A549 (cell line): ENCODE results near the gene SCUBE1.

Source experiments
- CTCF ChIP-seq: fragments of >200 bp; sonication (Bioruptor Twin); formaldehyde crosslinking; IDR thresholded peaks from 3 replicates; pipeline ENCODE4 v1.5.1; 2016
- EP300 ChIP-seq, 2 experiments: fragments of >200 bp; sonication (Bioruptor Twin); formaldehyde crosslinking; IDR thresholded peaks; 2 replicates in 1 of 2; 3 replicates in 1 of 2; pipeline ENCODE4 v1.6.1; 2016 to 2017
- NPAS2 ChIP-seq: fragments of 250-450 bp; sonication (Bioruptor Pico); IDR thresholded peaks from 2 replicates; pipeline ENCODE4 v1.8.0; 2022; ENCODE audit warnings: mild to moderate bottlenecking, moderate library complexity, borderline replicate concordance
- POLR2A ChIP-seq: IDR thresholded peaks from 2 replicates; pipeline ENCODE4 v1.6.1; 2012; ENCODE audit warnings: mild to moderate bottlenecking, low read length
- RFX5 ChIP-seq: fragments of 450-650 bp; IDR thresholded peaks from 2 replicates; pipeline ENCODE4 v1.7.1; 2014; ENCODE audit warnings: antibody characterized with exemption, mild to moderate bottlenecking, moderate library complexity

- TF ChIP-seq EP300 (IDR thresholded peaks at IDR 0.05) (no peak), NPAS2 (CRISPR knock-in tag) (no peak), CTCF (no peak), POLR2A (no peak), RFX5 (no peak)
Observed at GRCh38 chr22:43390872-43391271, 47.7 kb upstream of the SCUBE1 start.
